Lower leg skin (tissue), 3 donors: Measurements from ENCODE around the gene NACC2.

Experiments
- CTCF ChIP-seq, 3 donors: fragments of 450-650 bp; IDR thresholded peaks; one replicate each; pipeline ENCODE4 v1.5.1; 2016; ENCODE audit warnings: antibody characterized with exemption in 3 of 3, mild to moderate bottlenecking in 3 of 3, moderate library complexity in 2 of 3
- POLR2A ChIP-seq, 2 donors: fragments of 450-650 bp; IDR thresholded peaks; one replicate each; pipeline ENCODE4 v1.6.1; 2016 to 2017; ENCODE audit warnings: antibody characterized with exemption in 2 of 2, mild to moderate bottlenecking in 1 of 2, moderate library complexity in 1 of 2

GRCh38 chr9:136014924-136015633, 80.0 kb downstream of the NACC2 start:
- TF ChIP-seq CTCF (IDR thresholded peaks at IDR 0.05) (no peak), POLR2A (IDR thresholded peaks at IDR 0.05) (no peak)
